ENCODE measurements around the gene RAI14. TPM values are rescaled to one million over a fixed set of nuclear protein-coding genes. Genes with fewer than 3 reads are reported as not detected.

Gene RAI14
- total and polyA plus RNA-seq, 3 donors from 2014 or later = 34.3 to 54.6 (median 49.6) TPM

DNA sequence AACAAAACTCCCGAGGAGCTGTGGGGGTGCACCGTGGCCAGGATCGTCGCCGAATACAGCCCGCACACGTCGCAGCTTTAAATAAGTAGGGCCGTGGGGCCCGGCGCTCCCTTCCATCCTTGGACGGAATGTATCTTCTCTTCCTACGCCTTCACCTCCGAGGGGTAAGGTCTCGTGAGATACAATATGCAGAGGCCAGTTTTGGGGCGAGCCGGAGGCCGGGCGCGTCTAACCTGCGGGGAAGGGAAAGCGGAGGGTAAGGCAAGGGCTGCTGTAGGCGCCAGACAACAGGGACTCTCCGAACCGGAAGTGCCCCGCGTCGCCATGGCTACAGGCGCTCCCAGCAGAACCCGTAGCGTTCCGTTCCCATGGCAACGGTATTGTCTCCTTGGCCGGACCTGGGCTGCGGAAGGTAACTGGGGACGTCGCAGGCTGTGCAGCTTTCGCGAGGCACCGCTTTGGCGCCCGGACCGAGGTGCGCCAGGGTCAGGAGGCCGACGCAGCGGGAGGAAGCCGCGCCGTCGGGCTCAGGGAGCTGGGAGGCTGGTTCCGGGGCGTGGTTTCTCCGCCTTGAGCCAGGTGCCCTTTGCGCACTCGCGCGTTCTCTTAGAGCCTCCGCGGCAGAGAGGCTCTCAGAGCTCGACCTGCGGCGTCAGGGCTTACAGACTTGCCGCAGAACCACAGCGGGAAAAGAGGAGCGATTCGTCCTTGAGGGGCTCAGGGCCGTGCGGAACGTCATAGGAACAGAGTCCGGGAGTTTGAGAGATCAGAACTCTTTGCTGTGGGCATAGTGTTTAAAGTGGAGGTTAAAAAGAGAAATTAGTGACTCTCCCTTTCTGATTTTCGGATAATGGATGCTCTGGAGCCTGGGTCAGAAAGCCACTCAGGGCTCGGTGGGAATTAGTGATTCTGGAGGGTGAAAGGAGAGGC is 182.9 kb downstream of the RAI14 start, which contains the start of gene TTC23L:
Gene TTC23L (plus strand): TSS at position 380 of the 930 bp plus-strand sequence. CDS start 1,508 bp downstream, outside the sequence.
- H3K9me3 ChIP-seq = no peaks in the 10 kb centered on the region
- H3K36me3 ChIP-seq (ENCODE audit: low read depth, missing control alignments) = no peaks in the 10 kb centered on the region
- peak within 1 kb of the TSS; percentile 53 to 81 for H3K4me3 ChIP-seq
- H3K27ac ChIP-seq = peak within 1 kb of the TSS; percentile 77 to 86
- 1% methylated on average over 55 to 72 of the region's 73 CpGs for WGBS, 2 donors
- no peaks in the 10 kb centered on the region for H3K27me3 ChIP-seq
- intact Hi-C loops (cut with DNase I; ENCODE audit: low total_unique reads) = no loop called here
- H3K4me1 ChIP-seq = peaks cover 8% of the 10 kb centered on the region
- peak; percentile 98 for DNase-seq
- TF ChIP-seq, protein P1, sequence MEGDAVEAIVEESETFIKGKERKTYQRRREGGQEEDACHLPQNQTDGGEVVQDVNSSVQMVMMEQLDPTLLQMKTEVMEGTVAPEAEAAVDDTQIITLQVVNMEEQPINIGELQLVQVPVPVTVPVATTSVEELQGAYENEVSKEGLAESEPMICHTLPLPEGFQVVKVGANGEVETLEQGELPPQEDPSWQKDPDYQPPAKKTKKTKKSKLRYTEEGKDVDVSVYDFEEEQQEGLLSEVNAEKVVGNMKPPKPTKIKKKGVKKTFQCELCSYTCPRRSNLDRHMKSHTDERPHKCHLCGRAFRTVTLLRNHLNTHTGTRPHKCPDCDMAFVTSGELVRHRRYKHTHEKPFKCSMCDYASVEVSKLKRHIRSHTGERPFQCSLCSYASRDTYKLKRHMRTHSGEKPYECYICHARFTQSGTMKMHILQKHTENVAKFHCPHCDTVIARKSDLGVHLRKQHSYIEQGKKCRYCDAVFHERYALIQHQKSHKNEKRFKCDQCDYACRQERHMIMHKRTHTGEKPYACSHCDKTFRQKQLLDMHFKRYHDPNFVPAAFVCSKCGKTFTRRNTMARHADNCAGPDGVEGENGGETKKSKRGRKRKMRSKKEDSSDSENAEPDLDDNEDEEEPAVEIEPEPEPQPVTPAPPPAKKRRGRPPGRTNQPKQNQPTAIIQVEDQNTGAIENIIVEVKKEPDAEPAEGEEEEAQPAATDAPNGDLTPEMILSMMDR (IDR thresholded peaks at IDR 0.05) = no peak
- TF ChIP-seq POLR2A (IDR thresholded peaks at IDR 0.05) = peak; percentile 52

DNA sequence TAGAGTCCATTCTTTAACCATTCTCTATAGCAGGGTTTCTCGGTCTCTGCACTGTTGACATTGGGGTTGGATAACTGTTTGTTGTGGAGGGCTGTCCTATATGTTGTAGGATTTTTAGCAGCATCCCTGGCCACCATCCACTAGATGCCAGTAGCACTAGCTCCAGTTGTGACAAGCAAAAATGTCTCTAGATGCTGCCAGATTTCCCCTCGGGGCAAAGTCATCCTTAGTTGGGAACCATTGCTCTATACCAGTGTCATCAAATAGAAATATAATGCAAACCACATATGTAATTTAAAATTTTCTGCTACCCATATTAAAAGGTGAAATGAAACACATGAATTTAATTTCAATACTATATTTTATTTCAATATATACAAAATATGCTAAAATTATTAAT is 185.7 kb downstream of the RAI14 start:
- 84 to 93% methylated on average over 2 of the region's 2 CpGs for WGBS, 2 donors
- no peak overlapping the region for H3K27ac ChIP-seq
- no peaks in the 10 kb centered on the region for H3K27me3 ChIP-seq
- H3K9me3 ChIP-seq = no peaks in the 10 kb centered on the region
- no peak for DNase-seq
- TF ChIP-seq, protein P1 (IDR thresholded peaks at IDR 0.05) = no peak
- no peak for TF ChIP-seq POLR2A (IDR thresholded peaks at IDR 0.05)
- intact Hi-C loops (cut with DNase I; ENCODE audit: low total_unique reads) = no loop called here
- peaks cover 5% of the 10 kb centered on the region for H3K4me1 ChIP-seq
- no peak overlapping the region for H3K4me3 ChIP-seq
- H3K36me3 ChIP-seq (ENCODE audit: low read depth, missing control alignments) = no peaks in the 10 kb centered on the region

DNA sequence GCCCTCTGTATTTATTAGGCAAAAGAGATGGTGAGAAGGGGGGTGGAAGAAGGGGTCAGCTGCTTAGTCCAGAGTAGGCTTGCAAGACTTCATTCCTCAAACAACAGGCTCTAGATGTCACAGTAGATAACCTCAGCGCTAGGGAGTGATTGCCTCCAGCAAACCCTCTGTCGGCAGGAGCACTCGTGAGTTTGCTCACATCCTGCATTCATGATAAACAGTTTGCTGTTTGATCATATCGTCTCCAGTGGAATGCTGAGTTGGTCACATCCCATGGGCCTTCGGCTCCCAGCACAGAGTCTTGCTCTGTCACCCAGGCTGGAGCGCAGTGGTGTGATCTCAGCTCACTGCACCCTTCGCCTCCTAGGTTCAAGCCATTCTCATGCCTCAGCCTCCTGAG is 186.4 kb downstream of the RAI14 start:
- WGBS, 2 donors = 84 to 87% methylated on average over 7 of the region's 7 CpGs
- H3K27me3 ChIP-seq = no peaks in the 10 kb centered on the region
- no peak overlapping the region for H3K27ac ChIP-seq
- H3K9me3 ChIP-seq = no peaks in the 10 kb centered on the region
- no peaks in the 10 kb centered on the region for H3K36me3 ChIP-seq (ENCODE audit: low read depth, missing control alignments)
- TF ChIP-seq, protein P1 (IDR thresholded peaks at IDR 0.05) = no peak
- no peak for TF ChIP-seq POLR2A (IDR thresholded peaks at IDR 0.05)
- H3K4me1 ChIP-seq = peaks cover 5% of the 10 kb centered on the region
- no peak overlapping the region for H3K4me3 ChIP-seq
- DNase-seq = no peak
- intact Hi-C loops (cut with DNase I; ENCODE audit: low total_unique reads) = no loop called here

DNA sequence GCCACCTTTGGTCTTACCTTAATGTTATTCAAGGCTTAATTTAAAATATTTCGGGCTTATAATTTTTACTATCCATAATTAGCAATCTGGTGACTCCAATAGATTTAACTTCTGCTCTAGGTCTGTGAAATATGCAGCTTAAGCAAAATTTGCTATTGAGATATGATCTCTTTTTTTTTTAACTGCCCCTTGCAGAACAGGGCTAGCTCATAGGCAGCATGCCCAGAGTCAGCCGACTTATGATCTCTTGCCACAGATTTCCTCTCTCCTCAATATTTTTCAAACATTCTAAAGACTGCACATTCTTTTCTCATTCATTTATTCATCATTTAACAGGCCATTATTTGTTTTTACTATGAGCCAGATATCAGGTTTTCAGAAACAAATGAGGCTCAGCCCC is 187.4 kb downstream of the RAI14 start:
- WGBS, 2 donors = 60 to 66% methylated on average over 2 of the region's 2 CpGs

More for the DNA sequence above, 187.4 kb downstream of the RAI14 start:
- Histone ChIP-seq H3K27me3 (no peaks in the 10 kb centered on the region), H3K27ac (no peak overlapping the region), H3K9me3 (no peaks in the 10 kb centered on the region), H3K4me1 (peaks cover 5% of the 10 kb centered on the region), H3K4me3 (no peak overlapping the region), H3K36me3 (ENCODE audit: low read depth, missing control alignments) (no peaks in the 10 kb centered on the region)
- intact Hi-C loops (cut with DNase I; ENCODE audit: low total_unique reads) = no loop called here
- no peak for TF ChIP-seq POLR2A (IDR thresholded peaks at IDR 0.05)
- TF ChIP-seq, protein P1 (IDR thresholded peaks at IDR 0.05) = no peak
- peak; percentile 27 for DNase-seq

All from testis (tissue), 3 donors.